K562 treated with DMSO at 1 percent for 24 hours (cell line): ENCODE data around the gene SMAD3. TPM values are rescaled to one million over a fixed set of nuclear protein-coding genes. Genes with fewer than 3 reads are reported as not detected.

ENCODE experiments used
- total RNA-seq: library from RNA; unstranded; fragments of 300-600 nt; gene quantifications from 2 replicates; pipeline ENCODE4 v1.2.3, GENCODE V29; 2022; ENCODE audit warnings: low read depth; ENCODE audit not compliant: insufficient read depth

The SMAD3 gene
- 22.2 and 23.6 TPM in 2 replicates for total RNA-seq

GRCh38 chr15:67065531-67066005, at the start of gene SMAD3:
TSS of gene SMAD3 (plus strand) at chr15:67065602. CDS start at chr15:67066155, 553 bp downstream.

Other genes with a start within 250 kb of the SMAD3 start
- 39.9 and 43.9 TPM in 2 replicates for gene AAGAB, start 189.1 kb downstream of the SMAD3 start, total RNA-seq
- 2.2 and 2.8 TPM in 2 replicates for gene IQCH, start 189.2 kb downstream of the SMAD3 start, total RNA-seq